HepG2 (cell line): ENCODE results near the gene PSD4. TPM values are rescaled to one million over a fixed set of nuclear protein-coding genes. Genes with fewer than 3 reads are reported as not detected.

Experiments used
- AHR ChIP-seq: IDR thresholded peaks from 2 replicates; pipeline ENCODE4 v1.6.1; 2018; ENCODE audit warnings: missing genetic modification reagents, missing compliant biosample characterization
- CENPX ChIP-seq: sonication (generic); formaldehyde crosslinking; IDR thresholded peaks from 2 replicates; pipeline ENCODE4 v1.9.0; 2021; ENCODE audit warnings: mild to moderate bottlenecking, missing genetic modification reagents, moderate library complexity
- HMGA1 ChIP-seq: sonication (generic); formaldehyde crosslinking; conservative IDR thresholded peaks from 2 replicates; pipeline ENCODE4 v1.4.0; 2020; ENCODE audit warnings: missing genetic modification reagents
- HNRNPK ChIP-seq: fragments of 200-400 bp; formaldehyde crosslinking; IDR thresholded peaks from 2 replicates; pipeline ENCODE4 v1.6.1; 2018; ENCODE audit warnings: low read length, low read depth, moderate library complexity, mild to moderate bottlenecking; ENCODE audit not compliant: poor library complexity, severe bottlenecking
- MIER2 ChIP-seq: IDR thresholded peaks from 2 replicates; pipeline ENCODE4 v1.6.1; 2016; ENCODE audit warnings: missing biosample characterization, missing genetic modification reagents
- MIXL1 ChIP-seq: IDR thresholded peaks from 2 replicates; pipeline ENCODE4 v1.6.1; 2016
- NCOA1 ChIP-seq: sonication (generic); formaldehyde crosslinking; IDR thresholded peaks from 2 replicates; pipeline ENCODE4 v1.9.0; 2021; ENCODE audit warnings: missing genetic modification reagents
- NONO ChIP-seq, 2 experiments: fragments of 450-650 bp in 1 of 2; sonication (generic) in 1 of 2; formaldehyde crosslinking in 1 of 2; IDR thresholded peaks in 1 of 2; conservative IDR thresholded peaks in 1 of 2; 2 replicates each; pipeline versions ENCODE4 v1.6.1 to v1.8.0; 2017 to 2022; ENCODE audit warnings: mild to moderate bottlenecking in 1 of 2, missing genetic modification reagents in 1 of 2, moderate library complexity in 1 of 2
- PHF20 ChIP-seq: sonication (generic); formaldehyde crosslinking; IDR thresholded peaks from 2 replicates; pipeline ENCODE4 v1.5.0; 2020; ENCODE audit warnings: mild to moderate bottlenecking, missing genetic modification reagents
- RBM22 ChIP-seq: fragments of 200-400 bp; formaldehyde crosslinking; optimal IDR thresholded peaks from 2 replicates; pipeline ENCODE3; 2017; ENCODE audit warnings: mild to moderate bottlenecking, low read length, moderate library complexity
- SKI ChIP-seq: fragments of 450-650 bp; IDR thresholded peaks from one replicate; pipeline ENCODE4 v1.6.1; 2018; ENCODE audit warnings: mild to moderate bottlenecking; ENCODE audit not compliant: partially characterized antibody
- SMAD3 ChIP-seq: sonication (generic); formaldehyde crosslinking; IDR thresholded peaks from 2 replicates; pipeline ENCODE4 v1.4.0; 2020; ENCODE audit warnings: missing genetic modification reagents
- TCF12 ChIP-seq, 2 experiments: fragments of 450-650 bp in 1 of 2; sonication (generic) in 1 of 2; formaldehyde crosslinking in 1 of 2; IDR thresholded peaks; 2 replicates each; pipeline versions ENCODE4 v1.6.1 to v1.8.0; 2017 to 2022; ENCODE audit warnings: antibody characterized with exemption in 1 of 2, mild to moderate bottlenecking in 1 of 2, missing genetic modification reagents in 1 of 2, moderate library complexity in 1 of 2
- THAP11 ChIP-seq: IDR thresholded peaks from 2 replicates; pipeline ENCODE4 v1.6.1; 2016; ENCODE audit warnings: missing biosample characterization, missing genetic modification reagents
- ZBTB44 ChIP-seq: sonication (generic); formaldehyde crosslinking; IDR thresholded peaks from 2 replicates; pipeline ENCODE4 v1.4.0; 2020; ENCODE audit warnings: missing genetic modification reagents
- ZC3H4 ChIP-seq: sonication (generic); formaldehyde crosslinking; IDR thresholded peaks from 2 replicates; pipeline ENCODE4 v1.4.0; 2020; ENCODE audit warnings: missing genetic modification reagents, borderline replicate concordance
- ZFAT ChIP-seq: sonication (generic); formaldehyde crosslinking; conservative IDR thresholded peaks from 2 replicates; pipeline ENCODE4 v1.8.1; 2023; ENCODE audit warnings: missing genetic modification reagents, inconsistent platforms
- ZNF280D ChIP-seq: sonication (generic); formaldehyde crosslinking; IDR thresholded peaks from 2 replicates; pipeline ENCODE4 v1.5.1; 2020; ENCODE audit warnings: mild to moderate bottlenecking, missing genetic modification reagents
- ZNF30 ChIP-seq: sonication (generic); formaldehyde crosslinking; IDR thresholded peaks from 2 replicates; pipeline ENCODE4 v1.5.0; 2020; ENCODE audit warnings: mild to moderate bottlenecking, missing genetic modification reagents
- ZNF747 ChIP-seq: sonication (generic); formaldehyde crosslinking; IDR thresholded peaks from 2 replicates; pipeline ENCODE4 v1.8.1; 2023; ENCODE audit warnings: missing genetic modification reagents, mild to moderate bottlenecking, borderline replicate concordance
- ZNF75D ChIP-seq: sonication (generic); formaldehyde crosslinking; IDR thresholded peaks from 2 replicates; pipeline ENCODE4 v1.8.1; 2023; ENCODE audit warnings: missing genetic modification reagents, mild to moderate bottlenecking, borderline replicate concordance
- ZNF773 ChIP-seq: sonication (generic); formaldehyde crosslinking; IDR thresholded peaks from 2 replicates; pipeline ENCODE4 v1.4.0; 2020; ENCODE audit warnings: missing genetic modification reagents, borderline replicate concordance
- ZNF792 ChIP-seq: IDR thresholded peaks from 2 replicates; pipeline ENCODE4 v1.6.1; 2016
- polyA plus RNA-seq, 8 experiments: library from polyadenylated mRNA; depleted of rRNA in 3 of 8; stranded (reverse) in 7 of 8; unstranded in 1 of 8; fragments of >200 nt; fragmentation: Illumina TruSeq in 4 of 8; extraction: Trizol in 4 of 8; gene quantifications; 2 replicates each; pipeline versions ENCODE4 v1.2.1 to v1.2.3, GENCODE V29; 2011 to 2016; ENCODE audit warnings: low read depth in 4 of 8, missing spikeins in 1 of 8, mixed read lengths in 1 of 8; ENCODE audit not compliant: insufficient read depth in 1 of 8
- total RNA-seq, 5 experiments: library from RNA; depleted of rRNA; stranded (reverse); fragments of >200 nt; fragmentation: Illumina TruSeq; extraction: Trizol; gene quantifications; 2 replicates each; pipeline ENCODE4 v1.2.3, GENCODE V29; 2016; ENCODE audit warnings: low read depth in 1 of 5
- TF ChIP-seq, protein P1 (sequence below): sonication (generic); formaldehyde crosslinking; IDR thresholded peaks from 2 replicates; pipeline ENCODE4 v1.4.0; 2020; ENCODE audit warnings: mild to moderate bottlenecking, missing genetic modification reagents

PSD4 gene
- total and polyA plus RNA-seq, 2 of the 13 experiments (the other 11 are each of a cell fraction or from before 2014, with no cell fraction given): 5.8 to 9.4 TPM

GRCh38 chr2:113167115-113167932 lies 6.4 kb upstream of the PSD4 start (continued):
- TF ChIP-seq NONO (IDR thresholded peaks at IDR 0.05) (no peak), NONO (CRISPR knock-in tag; conservative IDR thresholded peaks at IDR 0.05) (peak; percentile 99), ZNF280D (CRISPR knock-in tag) (peak; percentile 95; the same call in 1 of the 2 replicates), PHF20 (CRISPR knock-in tag) (peak; percentile 46; the same call in 1 of the 2 replicates), ZNF30 (no peak), CENPX (no peak), ZBTB44 (0 out of 2 replicates have a peak, but pooled peaks have one; percentile 76), HNRNPK (no peak), ZNF792 (CRISPR knock-in tag) (peak; percentile 93; the same call in 1 of the 2 replicates), MIXL1 (CRISPR knock-in tag) (peak; percentile 91; the same call in 1 of the 2 replicates), NCOA1 (CRISPR knock-in tag) (peak; percentile 87; the same call in 1 of the 2 replicates), ZNF773 (CRISPR knock-in tag) (no peak), ZNF747 (peak; percentile 99), THAP11 (CRISPR knock-in tag) (peak; percentile 83), ZNF75D (CRISPR knock-in tag) (no peak), SMAD3 (CRISPR knock-in tag) (peak; percentile 83; the same call in 1 of the 2 replicates), TCF12 (IDR thresholded peaks at IDR 0.05) (no peak), TCF12 (CRISPR knock-in tag; IDR thresholded peaks at IDR 0.05) (peak; percentile 94; the same call in 1 of the 2 replicates), SKI (peak; percentile 92), MIER2 (CRISPR knock-in tag) (peak; percentile 87), ZC3H4 (CRISPR knock-in tag) (peak; percentile 25; the same call in 1 of the 2 replicates), ZFAT (CRISPR knock-in tag) (no peak), AHR (CRISPR knock-in tag) (peak; percentile 82; the same call in 1 of the 2 replicates), RBM22 (no peak), HMGA1 (no peak)
- TF ChIP-seq, protein P1, sequence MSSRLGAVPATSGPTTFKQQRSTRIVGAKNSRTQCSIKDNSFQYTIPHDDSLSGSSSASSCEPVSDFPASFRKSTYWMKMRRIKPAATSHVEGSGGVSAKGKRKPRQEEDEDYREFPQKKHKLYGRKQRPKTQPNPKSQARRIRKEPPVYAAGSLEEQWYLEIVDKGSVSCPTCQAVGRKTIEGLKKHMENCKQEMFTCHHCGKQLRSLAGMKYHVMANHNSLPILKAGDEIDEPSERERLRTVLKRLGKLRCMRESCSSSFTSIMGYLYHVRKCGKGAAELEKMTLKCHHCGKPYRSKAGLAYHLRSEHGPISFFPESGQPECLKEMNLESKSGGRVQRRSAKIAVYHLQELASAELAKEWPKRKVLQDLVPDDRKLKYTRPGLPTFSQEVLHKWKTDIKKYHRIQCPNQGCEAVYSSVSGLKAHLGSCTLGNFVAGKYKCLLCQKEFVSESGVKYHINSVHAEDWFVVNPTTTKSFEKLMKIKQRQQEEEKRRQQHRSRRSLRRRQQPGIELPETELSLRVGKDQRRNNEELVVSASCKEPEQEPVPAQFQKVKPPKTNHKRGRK (CRISPR knock-in tag): no peak
